HepG2 (cell line): ENCODE measurements around the gene TMEM217. TPM values are rescaled to one million over a fixed set of nuclear protein-coding genes. Genes with fewer than 3 reads are reported as not detected.

Experiments
- ATF7-NPFF ChIP-seq: sonication (generic); formaldehyde crosslinking; IDR thresholded peaks from 2 replicates; pipeline ENCODE4 v1.8.1; 2023; ENCODE audit warnings: mild to moderate bottlenecking, low read depth, missing genetic modification reagents, moderate library complexity
- CBX2 ChIP-seq, 2 experiments: fragments of 200-600 bp in 1 of 2; sonication (generic); formaldehyde crosslinking in 1 of 2; IDR thresholded peaks; 2 replicates each; pipeline versions ENCODE4 v1.7.0 to v1.8.1; 2018 to 2022; ENCODE audit warnings: low read depth in 2 of 2, low read length in 1 of 2, mild to moderate bottlenecking in 1 of 2, missing genetic modification reagents in 1 of 2
- CBX5 ChIP-seq: sonication (generic); formaldehyde crosslinking; IDR thresholded peaks from 2 replicates; pipeline ENCODE4 v1.4.0; 2020; ENCODE audit warnings: missing genetic modification reagents, borderline replicate concordance
- CHCHD3 ChIP-seq: sonication (generic); formaldehyde crosslinking; IDR thresholded peaks from 2 replicates; pipeline ENCODE4 v1.8.0; 2022; ENCODE audit warnings: mild to moderate bottlenecking, missing genetic modification reagents, moderate library complexity
- CSRNP2 ChIP-seq: sonication (generic); formaldehyde crosslinking; conservative IDR thresholded peaks from 2 replicates; pipeline ENCODE4 v1.8.0; 2022; ENCODE audit warnings: low read depth, missing genetic modification reagents
- DPF2 ChIP-seq: sonication (generic); formaldehyde crosslinking; IDR thresholded peaks from 2 replicates; pipeline ENCODE4 v1.4.0; 2020; ENCODE audit warnings: mild to moderate bottlenecking, low read depth, missing genetic modification reagents, borderline replicate concordance
- EEA1 ChIP-seq: sonication (generic); formaldehyde crosslinking; IDR thresholded peaks from 2 replicates; pipeline ENCODE4 v1.5.1; 2020; ENCODE audit warnings: mild to moderate bottlenecking, missing genetic modification reagents, borderline replicate concordance
- ETV6 ChIP-seq: sonication (generic); formaldehyde crosslinking; conservative IDR thresholded peaks from 2 replicates; pipeline ENCODE4 v1.4.0; 2020; ENCODE audit warnings: missing genetic modification reagents
- KDM2A ChIP-seq: sonication (generic); formaldehyde crosslinking; IDR thresholded peaks from 2 replicates; pipeline ENCODE4 v1.4.0; 2020; ENCODE audit warnings: low read depth, missing genetic modification reagents, borderline replicate concordance
- MAFF ChIP-seq: IDR thresholded peaks from 2 replicates; pipeline ENCODE4 v1.6.1; 2011; ENCODE audit warnings: low read depth, low read length, improper control_type of control experiment
- MIER2 ChIP-seq: IDR thresholded peaks from 2 replicates; pipeline ENCODE4 v1.6.1; 2016; ENCODE audit warnings: missing biosample characterization, missing genetic modification reagents
- MZF1 ChIP-seq: sonication (generic); formaldehyde crosslinking; IDR thresholded peaks from 2 replicates; pipeline ENCODE4 v1.8.1; 2023; ENCODE audit warnings: mild to moderate bottlenecking, missing genetic modification reagents, borderline replicate concordance
- RBAK ChIP-seq: sonication (generic); formaldehyde crosslinking; IDR thresholded peaks from 2 replicates; pipeline ENCODE4 v1.5.1; 2020; ENCODE audit warnings: mild to moderate bottlenecking, missing genetic modification reagents
- RBM39 ChIP-seq: fragments of 200-400 bp; formaldehyde crosslinking; IDR thresholded peaks from one replicate; pipeline ENCODE4 v1.6.1; 2018; ENCODE audit warnings: antibody characterized with exemption, mild to moderate bottlenecking, low read depth, low read length; ENCODE audit not compliant: poor library complexity, severe bottlenecking
- RXRB ChIP-seq: IDR thresholded peaks from 2 replicates; pipeline ENCODE4 v1.6.1; 2016; ENCODE audit warnings: borderline replicate concordance, missing genetic modification reagents, missing compliant biosample characterization
- SMAD3 ChIP-seq: sonication (generic); formaldehyde crosslinking; IDR thresholded peaks from 2 replicates; pipeline ENCODE4 v1.4.0; 2020; ENCODE audit warnings: missing genetic modification reagents
- SMYD3 ChIP-seq: sonication (generic); formaldehyde crosslinking; IDR thresholded peaks from 2 replicates; pipeline ENCODE4 v1.8.1; 2023; ENCODE audit warnings: mild to moderate bottlenecking, missing genetic modification reagents
- STAG1 ChIP-seq: sonication (generic); formaldehyde crosslinking; IDR thresholded peaks from 2 replicates; pipeline ENCODE4 v1.4.0; 2020; ENCODE audit warnings: missing genetic modification reagents
- YEATS4 ChIP-seq: sonication (generic); formaldehyde crosslinking; IDR thresholded peaks from 2 replicates; pipeline ENCODE4 v1.4.0; 2020; ENCODE audit warnings: missing genetic modification reagents, borderline replicate concordance
- ZNF20 ChIP-seq: sonication (generic); formaldehyde crosslinking; IDR thresholded peaks from 2 replicates; pipeline ENCODE4 v1.4.0; 2020; ENCODE audit warnings: mild to moderate bottlenecking, moderate library complexity, missing genetic modification reagents
- ZNF230 ChIP-seq: sonication (generic); formaldehyde crosslinking; IDR thresholded peaks from 2 replicates; pipeline ENCODE4 v1.4.0; 2020; ENCODE audit warnings: mild to moderate bottlenecking, missing genetic modification reagents
- ZNF235 ChIP-seq: sonication (generic); formaldehyde crosslinking; IDR thresholded peaks from 2 replicates; pipeline ENCODE4 v1.8.1; 2023; ENCODE audit warnings: mild to moderate bottlenecking, missing genetic modification reagents, borderline replicate concordance
- ZNF512B ChIP-seq: sonication (generic); formaldehyde crosslinking; IDR thresholded peaks from 2 replicates; pipeline ENCODE4 v1.5.1; 2020; ENCODE audit warnings: missing genetic modification reagents, mild to moderate bottlenecking, borderline replicate concordance
- ZNF567 ChIP-seq: sonication (generic); formaldehyde crosslinking; IDR thresholded peaks from 2 replicates; pipeline ENCODE4 v1.8.1; 2023; ENCODE audit warnings: mild to moderate bottlenecking, missing genetic modification reagents, borderline replicate concordance
- polyA plus RNA-seq, 8 experiments: library from polyadenylated mRNA; depleted of rRNA in 3 of 8; stranded (reverse) in 7 of 8; unstranded in 1 of 8; fragments of >200 nt; fragmentation: Illumina TruSeq in 4 of 8; extraction: Trizol in 4 of 8; gene quantifications; 2 replicates each; pipeline versions ENCODE4 v1.2.1 to v1.2.3, GENCODE V29; 2011 to 2016; ENCODE audit warnings: low read depth in 4 of 8, missing spikeins in 1 of 8, mixed read lengths in 1 of 8; ENCODE audit not compliant: insufficient read depth in 1 of 8
- total RNA-seq, 5 experiments: library from RNA; depleted of rRNA; stranded (reverse); fragments of >200 nt; fragmentation: Illumina TruSeq; extraction: Trizol; gene quantifications; 2 replicates each; pipeline ENCODE4 v1.2.3, GENCODE V29; 2016; ENCODE audit warnings: low read depth in 1 of 5

TMEM217 gene
- total and polyA plus RNA-seq, 2 of the 13 experiments (the other 11 are each of a cell fraction or from before 2014, with no cell fraction given), result 2.3 to 3.4 TPM

GRCh38 chr6:37168811-37169495 is 89.0 kb downstream of the TMEM217 start (continued):
- TF ChIP-seq MZF1 (CRISPR knock-in tag) (peak; percentile 78; the same call in 1 of the 2 replicates), ATF7-NPFF (CRISPR knock-in tag) (no peak), RBM39 (peak; percentile 17), CBX2 (IDR thresholded peaks at IDR 0.05; ENCODE audit: low read depth, low read length) (0 out of 2 replicates have a peak, but pooled peaks have one; percentile 33), CBX2 (CRISPR knock-in tag; IDR thresholded peaks at IDR 0.05; ENCODE audit: low read depth) (no peak), CBX5 (no peak), MAFF (peak; percentile 8; the same call in 1 of the 2 replicates), KDM2A (CRISPR knock-in tag) (no peak), RBAK (CRISPR knock-in tag) (0 out of 2 replicates have a peak, but pooled peaks have one; percentile 11), MIER2 (CRISPR knock-in tag) (0 out of 2 replicates have a peak, but pooled peaks have one; percentile 16), ZNF567 (CRISPR knock-in tag) (no peak), EEA1 (CRISPR knock-in tag) (peak; percentile 32; the same call in 1 of the 2 replicates), ZNF512B (CRISPR knock-in tag) (0 out of 2 replicates have a peak, but pooled peaks have one; percentile 19), CSRNP2 (CRISPR knock-in tag) (no peak), DPF2 (CRISPR knock-in tag) (no peak), SMYD3 (CRISPR knock-in tag) (no peak), ZNF230 (CRISPR knock-in tag) (no peak), CHCHD3 (0 out of 2 replicates have a peak, but pooled peaks have one; percentile 36), ZNF20 (CRISPR knock-in tag) (0 out of 2 replicates have a peak, but pooled peaks have one; percentile 49), STAG1 (CRISPR knock-in tag) (no peak), RXRB (CRISPR knock-in tag) (no peak; the same call in 1 of the 2 replicates), ZNF235 (peak; percentile 87; the same call in 1 of the 2 replicates), YEATS4 (CRISPR knock-in tag) (0 out of 2 replicates have a peak, but pooled peaks have one; percentile 0), ETV6 (CRISPR knock-in tag) (peak; percentile 14; the same call in 1 of the 2 replicates), SMAD3 (CRISPR knock-in tag) (0 out of 2 replicates have a peak, but pooled peaks have one; percentile 45)
